Activated CD4-positive, CD25-positive, alpha-beta regulatory T cell treated with anti-CD3 and anti-CD28 coated beads, Interleukin-2, amount 50 U/mL, for 24 hours (primary cell): ENCODE data around the gene MANEAL.
"Not testable (repeated sequence)": the region's sequence is repeated elsewhere in the genome, so short reads cannot be mapped to it uniquely, and the experiment has no call there.

Source experiments
- ATAC-seq, 2 donors: fragments of 150-1000 bp; cut with Tn5 transposase; one replicate each; pipeline ENCODE4 v1.10.0; 2021; ENCODE audit warnings: mild to moderate bottlenecking in 1 of 2, moderate library complexity in 1 of 2

MANEAL gene, protein sequence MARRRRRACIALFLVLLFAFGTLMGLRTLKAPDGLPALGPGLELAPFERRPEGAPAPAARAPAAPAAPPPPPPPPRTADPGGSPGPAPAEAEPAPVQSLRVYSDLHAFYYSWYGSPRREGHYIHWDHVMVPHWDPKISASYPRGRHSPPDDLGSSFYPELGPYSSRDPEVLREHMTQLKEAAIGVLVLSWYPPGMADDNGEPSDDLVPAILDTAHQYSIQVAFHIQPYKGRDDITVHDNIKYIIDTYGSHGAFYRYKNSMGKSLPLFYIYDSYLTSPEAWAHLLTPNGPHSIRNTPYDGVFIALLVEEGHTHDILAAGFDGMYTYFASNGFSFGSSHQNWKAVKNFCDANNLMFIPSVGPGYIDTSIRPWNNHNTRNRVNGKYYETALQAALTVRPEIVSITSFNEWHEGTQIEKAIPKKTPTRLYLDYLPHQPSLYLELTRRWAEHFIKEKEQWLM

DNA sequence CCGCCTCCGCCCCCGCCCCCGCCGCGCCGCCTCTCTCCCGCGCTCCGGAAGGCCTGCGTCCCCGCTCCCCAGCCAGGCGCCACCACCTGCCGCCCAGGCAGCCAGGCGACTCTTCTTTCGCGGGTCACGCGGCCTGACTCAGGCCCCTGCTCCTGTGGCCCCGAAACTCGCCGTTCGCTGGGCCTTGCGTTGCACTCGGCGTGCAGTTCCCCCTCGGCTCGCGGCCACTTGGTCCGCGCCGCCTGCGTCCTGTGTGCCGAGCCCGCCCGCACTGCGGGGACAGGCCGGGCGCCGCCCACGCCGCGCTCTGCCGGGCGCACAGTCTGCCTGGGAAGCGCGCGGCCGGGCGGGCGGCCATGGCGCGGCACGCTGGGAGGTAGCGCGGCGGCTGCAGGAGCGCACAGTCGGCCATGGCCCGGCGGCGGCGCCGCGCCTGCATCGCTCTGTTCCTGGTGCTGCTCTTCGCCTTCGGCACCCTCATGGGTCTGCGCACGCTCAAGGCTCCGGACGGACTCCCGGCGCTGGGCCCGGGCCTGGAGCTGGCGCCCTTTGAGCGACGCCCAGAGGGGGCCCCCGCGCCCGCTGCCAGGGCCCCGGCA is at the start of gene MANEAL:
Gene MANEAL (plus strand): TSS at position 75 of the 599 bp plus-strand sequence. CDS start 336 bp downstream, at position 411.
- ATAC-seq: peak; percentile 71 to 73

DNA sequence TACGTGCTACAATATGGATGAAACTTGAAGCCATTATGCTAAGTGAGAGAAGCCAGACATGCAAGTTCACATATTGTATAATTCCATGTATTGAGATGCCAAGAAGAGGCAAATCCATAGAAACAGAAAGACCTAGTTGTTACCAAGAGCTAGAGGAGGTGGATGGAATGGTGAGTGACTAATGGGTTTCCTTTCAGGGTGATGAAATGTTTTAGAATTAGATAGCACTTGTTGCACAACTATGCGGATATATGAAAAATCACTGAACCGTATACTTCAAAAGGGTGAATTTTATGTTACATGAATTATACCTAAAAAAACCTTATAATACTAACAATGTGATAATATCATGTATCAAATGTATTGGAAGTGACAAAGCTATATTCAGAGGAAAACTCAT is 46.8 kb upstream of the MANEAL start:
- ATAC-seq: no peak

DNA sequence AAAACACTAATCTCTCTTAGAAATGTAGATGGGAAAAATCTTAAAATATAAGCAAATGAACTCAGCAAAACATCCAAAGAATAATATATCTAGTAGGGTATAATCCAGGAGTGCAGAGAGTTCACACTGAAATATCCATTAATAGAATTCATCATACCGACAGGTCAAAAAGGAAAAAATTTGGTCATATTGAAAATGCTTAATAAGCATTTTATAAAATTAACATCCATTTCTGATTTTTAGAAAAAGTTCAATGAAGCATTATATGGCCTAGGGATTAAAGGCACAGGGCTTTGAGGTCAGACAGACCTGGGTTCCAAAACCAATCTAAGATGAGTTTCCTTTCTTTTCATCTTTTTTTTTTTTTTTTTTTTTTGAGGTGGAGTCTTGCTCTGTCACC is 45.1 kb upstream of the MANEAL start:
- ATAC-seq: no peak

DNA sequence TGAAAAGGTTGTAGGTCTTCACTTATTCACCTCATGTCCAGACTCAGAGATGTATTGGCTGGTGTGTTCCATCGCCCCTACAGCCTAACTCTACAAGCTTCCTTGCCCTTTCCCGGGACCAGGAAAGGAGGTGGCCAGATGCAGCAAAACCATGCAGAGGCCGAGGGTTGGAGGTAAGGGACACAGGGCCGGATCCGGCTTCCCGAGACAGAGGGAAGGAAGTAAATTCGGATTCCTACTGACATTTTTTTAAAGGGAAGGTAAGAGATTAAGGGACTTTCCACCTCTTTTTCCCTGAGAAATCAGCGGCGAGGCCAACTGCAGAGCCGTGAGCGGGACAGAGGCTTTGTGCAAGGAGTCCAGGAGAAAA is 41.4 kb upstream of the MANEAL start:
- ATAC-seq: no peak

DNA sequence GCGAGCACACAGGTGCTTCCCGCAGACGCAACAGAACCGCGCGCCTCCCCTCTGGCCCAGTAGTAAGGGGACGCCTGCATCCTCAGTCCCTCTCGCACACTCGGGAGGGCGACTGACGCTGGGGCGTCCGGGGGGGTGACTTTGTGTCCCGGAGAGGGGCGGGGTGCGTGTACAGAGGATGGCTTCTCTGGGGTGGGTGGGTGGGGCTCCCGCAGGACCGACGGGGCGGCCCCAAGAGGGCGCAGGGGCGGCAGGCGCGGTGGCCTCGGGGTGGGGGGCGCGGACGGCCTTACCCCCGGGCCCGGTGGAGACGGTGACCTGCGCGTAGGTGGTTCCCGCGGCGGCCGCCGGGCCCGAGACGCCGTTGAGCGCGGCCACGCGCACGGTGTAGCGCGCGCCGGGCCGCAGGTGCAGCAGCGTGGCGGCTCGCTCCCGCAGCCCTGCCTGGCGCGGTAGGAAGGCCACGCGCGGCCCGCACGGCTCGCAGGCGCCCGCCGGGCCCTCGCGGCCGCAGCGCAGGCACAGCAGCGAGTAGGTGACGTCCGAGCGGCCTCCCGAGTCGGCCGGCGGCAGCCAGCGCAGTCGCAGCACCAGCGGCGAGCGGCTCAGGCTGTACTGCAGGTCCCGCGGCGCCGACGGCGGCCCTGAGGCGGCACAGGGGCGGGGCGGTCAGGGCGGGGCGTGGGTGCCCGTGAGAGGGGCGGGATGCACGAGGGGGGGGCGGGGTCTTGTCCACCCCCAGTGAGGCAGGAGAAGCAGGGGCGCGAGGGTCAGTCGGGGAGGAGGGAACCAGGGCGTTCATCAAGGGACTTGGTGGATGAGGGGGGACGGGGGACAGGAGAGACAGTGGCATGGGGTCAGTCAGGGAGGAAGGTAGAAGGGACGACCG is 40.8 kb upstream of the MANEAL start:
- ATAC-seq: peak; percentile 47 to 51

DNA sequence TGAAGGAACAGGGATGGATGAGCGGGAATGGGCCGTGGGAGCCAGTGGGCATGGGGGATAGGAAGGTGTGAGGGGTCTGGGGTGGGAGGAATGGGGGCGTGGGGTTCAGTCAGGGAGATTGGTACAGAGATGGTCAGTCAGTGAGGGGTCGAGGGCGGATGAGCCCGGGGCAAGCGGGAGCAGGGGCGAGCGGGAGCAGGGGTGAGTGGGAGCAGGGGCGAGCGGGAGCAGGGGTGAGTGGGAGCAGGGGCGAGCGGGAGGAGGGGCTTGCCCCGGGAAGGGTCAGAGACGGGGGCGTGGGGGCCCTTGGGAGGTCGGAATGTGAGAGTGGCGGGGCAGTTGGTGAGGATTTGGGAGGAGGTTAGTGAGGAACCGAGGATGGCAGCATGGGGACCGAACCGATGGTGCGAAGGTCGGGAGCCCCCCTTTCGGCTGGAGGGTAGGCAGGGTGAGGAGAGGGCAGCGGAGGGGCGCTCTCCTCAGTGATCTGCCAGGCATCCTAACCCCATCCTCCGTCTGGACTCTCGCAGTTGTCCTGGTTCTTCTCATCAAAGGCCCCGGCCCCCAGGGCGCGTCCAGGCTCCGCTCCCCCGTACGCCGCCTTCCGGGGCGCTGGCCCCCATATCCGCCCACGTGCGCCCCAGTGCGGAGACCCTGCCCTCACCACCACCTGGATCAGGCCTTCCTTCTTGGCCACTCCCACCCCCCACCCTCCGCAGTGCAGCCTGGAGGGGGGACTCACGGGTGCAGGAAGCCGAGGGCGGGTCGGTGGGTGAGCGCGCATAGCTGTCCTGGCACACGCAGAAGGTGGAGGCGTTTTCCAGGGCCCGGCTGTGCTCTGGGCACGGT is 40.0 kb upstream of the MANEAL start:
- no peak for ATAC-seq

DNA sequence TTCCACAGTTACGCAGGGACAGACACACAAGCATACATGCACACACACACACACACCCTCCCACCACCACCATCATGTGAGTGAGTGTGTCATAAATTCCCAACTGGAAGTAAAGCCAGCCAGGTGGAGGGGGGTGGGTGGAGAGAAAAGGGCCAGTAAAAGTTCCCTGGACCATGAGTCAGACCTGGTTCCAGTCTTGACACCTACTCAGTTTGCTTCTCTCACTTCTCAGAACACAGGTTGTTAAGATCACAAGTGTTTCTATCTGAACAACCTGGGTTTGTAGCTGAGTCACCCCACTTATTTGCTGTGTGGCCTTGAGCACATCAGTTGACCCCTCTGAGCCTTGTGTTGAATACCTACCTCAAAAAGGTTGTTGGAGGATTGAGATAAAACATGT is 38.4 kb upstream of the MANEAL start:
- peak; percentile 75 to 77 for ATAC-seq

DNA sequence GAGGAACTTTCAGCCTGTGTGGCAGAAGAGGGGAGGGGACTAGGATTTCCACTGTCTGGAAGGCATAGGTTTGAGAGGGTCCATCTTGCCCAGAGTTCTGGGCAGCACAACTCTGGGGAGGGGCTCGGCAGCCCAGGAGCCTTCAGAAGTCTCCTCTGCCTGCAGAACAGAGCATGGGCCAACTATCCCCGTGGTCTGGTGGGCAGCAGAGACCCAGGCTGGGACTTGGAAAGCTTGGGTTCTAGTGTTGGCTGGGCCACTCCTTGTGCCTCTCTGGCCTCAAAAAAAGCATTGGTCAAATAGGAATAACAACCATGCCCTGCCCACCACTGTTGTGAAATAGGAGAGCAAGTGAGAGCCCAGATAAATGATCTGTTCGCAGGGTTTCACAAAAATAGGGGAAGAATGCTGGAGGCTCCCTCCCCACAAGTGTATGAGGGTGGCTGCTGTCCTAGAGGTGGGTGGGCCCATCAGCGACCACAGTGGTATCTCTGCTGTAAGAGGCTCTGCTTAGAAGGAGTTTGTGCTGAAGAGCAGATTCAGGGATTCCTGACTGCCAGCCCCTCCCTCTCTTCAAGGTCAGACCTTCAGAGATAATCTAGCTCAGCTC is 37.6 kb upstream of the MANEAL start:
- ATAC-seq: no peak

DNA sequence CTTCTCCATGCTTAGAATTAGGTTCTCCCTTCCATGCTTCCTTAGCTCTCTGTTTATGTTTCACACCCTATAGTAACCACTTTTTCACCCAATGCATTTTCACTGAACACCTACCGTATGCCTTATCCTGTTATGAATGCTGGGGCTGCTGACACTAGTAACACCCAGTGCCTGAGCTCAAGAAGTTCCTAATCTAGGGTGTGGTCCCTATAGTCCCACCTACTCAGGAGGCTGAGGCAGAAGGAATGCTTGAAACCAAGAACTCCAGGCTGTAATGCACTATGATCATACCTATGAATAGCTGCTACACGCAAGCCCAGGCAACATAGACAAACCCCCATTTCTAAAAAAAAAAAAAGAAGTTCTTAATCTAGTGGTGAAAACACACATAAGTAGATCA is 34.2 kb upstream of the MANEAL start:
- no peak for ATAC-seq

DNA sequence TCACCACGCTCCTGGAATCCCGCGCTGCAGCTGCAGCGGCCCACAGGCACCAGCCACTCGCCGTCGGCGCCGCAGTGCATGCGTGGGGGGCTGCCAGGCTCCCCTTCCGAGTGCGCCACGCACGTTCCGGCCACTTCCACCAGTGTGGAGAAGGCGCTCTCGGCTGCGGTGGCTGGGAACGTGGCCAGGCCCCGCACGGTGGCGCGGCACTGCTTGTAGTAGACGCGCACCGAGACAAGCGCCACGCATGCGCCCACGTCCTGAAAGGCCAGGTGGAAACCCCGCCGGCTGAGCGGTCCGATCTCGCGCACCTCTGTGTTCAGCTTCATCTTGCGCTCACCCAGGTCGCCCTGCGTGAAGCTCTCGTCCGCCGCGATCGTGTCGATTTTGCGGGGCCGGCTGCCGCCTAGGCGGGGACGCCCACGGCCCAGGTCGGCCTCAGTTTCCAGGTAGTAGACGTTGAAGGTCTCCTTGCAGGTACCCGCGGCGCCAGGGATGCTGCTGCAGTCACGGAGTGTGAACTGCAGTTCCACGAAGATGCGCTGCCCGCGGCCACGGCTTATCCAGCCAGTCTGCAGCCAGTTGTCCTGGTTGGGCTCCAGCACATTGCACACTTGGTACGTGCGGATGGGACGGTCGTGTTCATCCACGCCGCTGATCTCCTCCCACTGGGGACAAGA is 32.1 kb upstream of the MANEAL start:
- ATAC-seq: no peak

DNA sequence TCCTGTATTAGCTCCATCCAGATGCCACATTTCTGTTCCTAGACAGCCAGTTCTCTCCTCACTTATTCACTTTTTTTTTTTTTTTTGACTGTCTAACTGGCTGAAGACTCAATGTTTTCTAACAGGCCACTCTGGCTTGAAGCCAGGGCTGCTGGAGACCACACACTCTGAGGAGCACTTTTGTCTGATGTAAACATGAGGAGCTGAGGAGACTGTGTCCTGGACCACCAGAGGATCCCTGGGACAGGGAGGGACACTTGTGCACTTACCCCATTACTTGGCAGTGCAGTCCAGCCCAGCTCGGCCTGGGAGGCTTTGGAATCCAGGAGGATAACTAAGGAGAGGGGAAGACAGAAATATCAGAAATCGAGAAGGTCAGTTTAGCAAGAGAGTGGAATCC is 31.1 kb upstream of the MANEAL start:
- ATAC-seq: no peak

DNA sequence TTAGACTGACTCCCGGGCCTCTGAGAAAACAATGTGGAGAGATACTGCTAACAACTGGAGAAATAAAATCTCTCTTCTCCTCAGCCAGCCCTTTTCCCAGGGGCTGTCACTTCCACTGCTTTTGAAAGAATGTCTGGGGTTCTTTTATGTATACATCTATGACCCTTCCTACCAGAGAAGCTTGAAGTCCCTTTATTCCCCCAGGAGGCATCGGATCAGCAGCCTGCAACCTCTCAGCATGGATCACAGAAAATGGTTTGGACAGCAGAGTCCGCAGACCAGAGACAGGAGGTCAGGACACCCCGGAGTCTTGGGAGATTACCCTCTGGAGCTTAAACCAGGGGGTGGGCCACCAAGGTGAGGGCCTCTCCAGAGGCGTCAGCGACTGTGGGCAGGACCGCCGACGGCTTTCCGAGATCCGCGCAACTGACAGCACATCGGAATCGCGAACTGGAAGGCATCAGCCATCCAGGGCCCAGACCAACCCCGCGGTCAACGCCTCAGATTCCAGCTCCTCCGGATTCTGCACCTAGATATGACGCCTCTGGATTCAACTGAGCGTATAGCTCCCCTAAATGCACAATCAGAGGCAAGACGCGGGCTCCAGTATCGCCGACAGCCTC is 29.7 kb upstream of the MANEAL start:
- ATAC-seq: no peak

DNA sequence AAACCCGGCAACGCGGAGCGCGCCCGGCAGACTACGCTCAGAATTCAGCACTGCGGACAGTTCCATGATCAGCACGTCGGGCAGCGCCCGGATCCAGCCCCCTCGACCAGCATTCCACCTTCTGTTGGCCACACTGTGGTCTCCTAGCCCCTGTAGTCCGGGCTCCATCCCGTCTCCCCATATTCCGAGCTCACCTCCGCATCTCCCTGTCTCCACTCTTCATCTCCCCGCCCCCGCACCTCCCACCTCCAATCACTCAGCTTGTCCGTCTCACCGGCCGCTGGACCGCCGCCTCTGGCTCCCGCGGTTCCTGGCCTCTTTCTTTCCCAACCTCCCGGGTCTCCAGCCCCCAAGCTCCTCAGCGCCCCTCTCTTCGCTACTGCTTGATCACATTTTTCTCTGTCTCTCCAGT is 29.2 kb upstream of the MANEAL start:
- ATAC-seq: no peak

DNA sequence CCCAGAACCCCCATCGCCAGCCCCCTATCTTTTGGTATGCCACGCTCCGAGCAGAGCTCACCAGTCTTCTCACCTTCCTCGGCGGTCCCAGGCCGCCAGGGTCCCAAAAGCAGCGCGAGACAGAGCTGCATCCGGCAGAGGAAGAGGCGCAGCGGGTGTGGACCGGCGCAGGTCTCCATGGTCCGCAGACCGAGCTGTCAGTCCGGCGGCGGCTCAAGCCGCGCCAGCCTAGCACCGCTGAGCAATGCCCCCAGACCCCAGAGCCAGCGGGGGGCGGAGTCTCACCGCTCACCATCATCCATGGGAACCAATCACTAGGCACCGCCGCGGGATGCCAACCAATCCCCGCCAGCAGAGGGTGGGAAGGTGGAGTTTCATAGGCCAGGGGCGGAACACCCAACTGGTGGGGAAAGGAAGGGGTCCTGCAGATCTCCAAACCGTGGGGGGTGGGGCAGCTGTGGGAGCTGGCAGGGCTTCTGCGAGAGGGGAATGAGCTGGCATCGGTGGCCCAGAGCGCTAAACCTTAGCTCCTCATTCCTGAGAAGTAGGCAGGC is 28.7 kb upstream of the MANEAL start, which contains the start of gene EPHA10:
Gene EPHA10 (minus strand): TSS at position 233 of the 554 bp plus-strand sequence. CDS start 54 bp downstream, at position 179.
- no peak for ATAC-seq

DNA sequence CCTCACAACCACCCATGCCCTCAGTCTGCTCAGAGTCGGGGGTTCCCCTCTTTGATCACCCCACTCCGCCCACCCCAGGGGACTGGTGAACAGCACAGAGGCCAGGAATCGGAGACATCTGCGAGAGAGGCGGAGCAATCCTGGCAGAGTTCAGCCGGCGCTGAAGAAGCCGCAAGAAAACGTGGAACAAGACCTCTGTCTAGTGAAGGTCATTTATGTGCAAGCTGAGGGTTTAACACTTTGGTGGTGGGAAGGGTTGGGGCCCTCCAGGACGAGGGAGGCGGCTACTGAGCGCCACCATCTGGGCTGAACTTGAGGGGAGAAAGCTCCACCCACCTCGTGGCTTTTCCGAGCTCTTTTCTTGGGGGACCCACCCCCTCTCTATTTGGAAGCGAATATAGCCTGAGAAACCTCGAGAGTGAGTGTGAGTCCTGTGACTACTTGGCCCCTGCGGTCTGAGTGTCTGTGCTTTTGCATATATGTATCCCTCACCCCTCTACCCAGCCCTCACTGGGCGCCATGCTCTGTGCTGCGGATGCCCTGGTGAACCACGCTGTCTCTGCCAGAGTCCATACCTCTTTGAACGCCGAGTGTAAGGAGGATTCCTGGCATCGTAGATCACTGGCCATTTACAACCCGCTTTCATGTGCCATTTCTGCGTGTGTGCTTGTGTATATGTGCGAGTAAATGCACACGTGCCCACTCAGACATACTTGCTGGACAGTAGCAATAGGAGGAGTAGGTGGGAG is 27.6 kb upstream of the MANEAL start:
- ATAC-seq: peak; percentile 41 to 51

DNA sequence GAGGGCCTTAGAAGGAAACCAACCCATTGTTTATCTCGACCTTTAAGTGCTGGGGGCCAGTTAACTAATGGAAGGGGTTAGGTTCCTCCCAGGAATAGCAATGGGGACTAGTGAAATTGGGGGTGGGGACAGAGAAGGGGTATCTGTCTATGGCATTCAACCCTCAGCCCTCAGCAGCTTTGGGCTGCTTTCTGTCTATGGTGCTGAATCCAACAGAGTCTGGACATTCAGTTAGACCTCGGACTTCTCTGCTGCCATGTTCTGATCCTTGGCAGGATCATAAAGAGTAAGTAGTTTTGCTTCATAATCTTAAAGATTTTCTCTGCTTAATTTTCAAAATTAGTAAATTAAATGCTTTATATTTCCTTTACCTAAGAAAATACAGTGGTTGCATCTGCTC is 26.2 kb upstream of the MANEAL start:
- ATAC-seq: no peak

DNA sequence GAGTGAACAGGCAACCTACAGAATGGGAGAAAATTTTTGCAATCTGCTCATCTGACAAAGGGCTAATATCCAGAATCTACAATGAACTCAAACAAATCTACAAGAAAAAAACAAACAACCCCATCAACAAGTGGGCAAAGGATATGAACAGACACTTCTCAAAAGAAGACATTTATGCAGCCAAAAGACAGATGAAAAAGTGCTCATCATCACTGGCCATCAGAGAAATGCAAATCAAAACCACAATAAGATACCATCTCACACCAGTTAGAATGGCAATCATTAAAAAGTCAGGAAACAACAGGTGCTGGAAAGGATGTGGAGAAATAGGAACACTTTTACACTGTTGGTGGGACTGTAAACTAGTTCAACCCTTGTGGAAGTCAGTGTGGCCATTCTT is 22.2 kb upstream of the MANEAL start:
- not testable (repeated sequence) for ATAC-seq

DNA sequence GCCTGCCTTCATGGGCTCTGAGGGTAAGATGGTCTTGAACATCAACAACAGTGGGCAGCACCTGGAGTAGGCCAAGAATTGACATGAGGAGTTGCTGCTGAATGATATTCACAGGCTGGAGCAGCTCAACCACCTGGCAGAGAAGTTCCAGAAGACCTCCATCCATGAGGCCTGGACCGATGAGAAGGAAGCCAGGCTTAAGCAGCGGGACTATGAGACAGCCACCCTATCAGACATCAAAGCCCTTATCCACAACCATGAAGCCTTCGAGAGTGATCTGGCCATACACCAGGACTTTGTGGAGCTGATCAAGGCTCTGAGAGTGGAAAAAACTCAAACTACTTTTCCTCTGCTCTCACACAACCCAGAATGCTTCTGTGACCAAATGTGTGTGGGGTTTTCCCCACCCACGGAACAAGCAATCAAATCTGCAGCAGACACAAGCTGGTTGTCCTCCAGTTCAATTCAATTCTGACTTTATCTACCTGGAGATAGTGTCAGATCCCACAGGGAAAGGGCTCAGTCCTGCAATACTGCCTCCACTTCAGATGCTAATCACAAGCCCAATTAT is 16.6 kb upstream of the MANEAL start:
- peak in 1 of 2 donors; percentile 45 for ATAC-seq

DNA sequence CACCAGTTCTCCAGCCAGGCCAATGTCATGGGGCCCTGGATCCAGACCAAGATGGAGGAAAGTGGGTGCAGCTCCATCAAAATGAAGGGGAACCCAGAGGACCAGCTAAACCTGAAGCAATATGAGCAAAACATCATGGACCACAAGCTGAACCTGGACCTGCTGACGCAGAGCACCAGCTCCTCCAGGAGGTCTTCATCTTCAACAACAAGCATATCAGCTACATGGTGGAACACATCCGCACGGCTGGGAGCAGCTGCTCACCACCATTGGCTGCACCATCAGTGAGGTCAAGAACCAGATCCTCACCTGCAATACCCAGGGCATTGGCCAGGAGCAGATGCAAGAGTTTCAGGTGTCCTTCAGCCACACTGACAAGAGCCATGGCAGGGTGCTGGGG is 15.0 kb upstream of the MANEAL start:
- no peak for ATAC-seq
